Stimulated activated CD4-positive, alpha-beta T cell treated with anti-CD3 and anti-CD28 coated beads, Interleukin-4, amount 100 ng/mL, for 4 hours (primary cell): Measurements from ENCODE around the gene ARMC8.
"Not testable (repeated sequence)": the region's sequence is repeated elsewhere in the genome, so short reads cannot be mapped to it uniquely, and the experiment has no call there.

Experiments used
- DNase-seq, 2 experiments: peaks; one replicate each; pipeline ENCODE4 v3.0.0-alpha.2; 2020

ARMC8 gene

GRCh38 chr3:138187296-138188012, at the start of gene ARMC8:
TSS of gene ARMC8 (plus strand) at chr3:138187301. CDS start at chr3:138187555, 254 bp downstream.
- DNase-seq: peak; percentile 20 to 24

GRCh38 chr3:138137861-138138260, 49.2 kb upstream of the ARMC8 start:
- no peak for DNase-seq

GRCh38 chr3:138139691-138140090, 47.4 kb upstream of the ARMC8 start:
- no peak for DNase-seq

GRCh38 chr3:138140940-138141339, 46.2 kb upstream of the ARMC8 start:
- no peak for DNase-seq

GRCh38 chr3:138142181-138142580, 44.9 kb upstream of the ARMC8 start:
- DNase-seq: not testable (repeated sequence)

- no peak for DNase-seq
These were observed 38.6 kb upstream of the ARMC8 start for GRCh38 chr3:138148503-138148902.

- no peak for DNase-seq
These were observed 32.6 kb upstream of the ARMC8 start for GRCh38 chr3:138154534-138154933.

- no peak for DNase-seq
These were observed 29.4 kb upstream of the ARMC8 start for GRCh38 chr3:138157743-138158142.

GRCh38 chr3:138165061-138165460, 22.0 kb upstream of the ARMC8 start:
- DNase-seq: no peak

GRCh38 chr3:138172625-138173024, 14.5 kb upstream of the ARMC8 start:
- DNase-seq: no peak

- no peak for DNase-seq
These were observed 13.2 kb upstream of the ARMC8 start for GRCh38 chr3:138173769-138174420.

GRCh38 chr3:138174421-138175131, 12.5 kb upstream of the ARMC8 start, which contains the start of gene DBR1:
TSS of gene DBR1 (minus strand) at chr3:138174921. CDS start at chr3:138174795, 126 bp downstream.
- peak; percentile 59 to 68 for DNase-seq

GRCh38 chr3:138180375-138181029, 6.6 kb upstream of the ARMC8 start:
- peak in 1 of 2 experiments; percentile 26 for DNase-seq

GRCh38 chr3:138184994-138185393, 2.1 kb upstream of the ARMC8 start:
- no peak for DNase-seq

- no peak for DNase-seq
These were observed 880 bp upstream of the ARMC8 start for GRCh38 chr3:138186221-138186620.

- peak; percentile 87 for DNase-seq
These were observed 252 bp upstream of the ARMC8 start for GRCh38 chr3:138186803-138187295.

GRCh38 chr3:138188013-138188730, 1.1 kb downstream of the ARMC8 start:
- DNase-seq: no peak

GRCh38 chr3:138195481-138195880, 8.4 kb downstream of the ARMC8 start:
- no peak for DNase-seq

GRCh38 chr3:138196023-138196422, 8.9 kb downstream of the ARMC8 start:
- DNase-seq: no peak

GRCh38 chr3:138197058-138197457, 10.0 kb downstream of the ARMC8 start:
- no peak for DNase-seq

- no peak for DNase-seq
These were observed 10.4 kb downstream of the ARMC8 start for GRCh38 chr3:138197524-138197923.

GRCh38 chr3:138199851-138200250, 12.8 kb downstream of the ARMC8 start:
- DNase-seq: no peak
